Measurements from ENCODE around the gene FMO1.

Gene FMO1

GRCh38 chr1:171313319-171313834 lies 65.1 kb downstream of the FMO1 start:
- DNase-seq, result no peak
- peak overlapping the region; percentile 44 for H2AFZ ChIP-seq (ENCODE audit: low read length)
- no peaks in the 10 kb centered on the region for H3K9me3 ChIP-seq (replicated peaks; ENCODE audit: insufficient read depth, low read length)
- H3K4me1 ChIP-seq (ENCODE audit: low read length), result peaks cover 10% of the 10 kb centered on the region
- H3K27ac ChIP-seq (ENCODE audit: low read length), result peak overlapping the region; percentile 18; the same call in 1 of the 2 replicates
- no peaks in the 10 kb centered on the region for H3K27me3 ChIP-seq (replicated peaks; ENCODE audit: insufficient read depth, low read length)
- H3K9ac ChIP-seq (ENCODE audit: low read length), result peak overlapping the region; percentile 6; the same call in 1 of the 2 replicates
- no peaks in the 10 kb centered on the region for H3K36me3 ChIP-seq (replicated peaks; ENCODE audit: insufficient read depth, low read length)
- peak overlapping the region; percentile 66 for H3K4me2 ChIP-seq (ENCODE audit: low read depth, low read length)
- H3F3A ChIP-seq (ENCODE audit: insufficient read depth, low read length), result peaks cover 6% of the 10 kb centered on the region; the same call in 1 of the 2 replicates
- TF ChIP-seq CTCF (IDR thresholded peaks at IDR 0.05; ENCODE audit: low read length), result no peak
- TF ChIP-seq EZH2 (optimal IDR thresholded peaks at IDR 0.05; ENCODE audit: low read depth, low read length), result no peak
- TF ChIP-seq EZH2phosphoT487 (IDR thresholded peaks at IDR 0.05; ENCODE audit: low read length), result no peak
- no peaks in the 10 kb centered on the region for H3K79me2 ChIP-seq (ENCODE audit: low read length)
- no peaks in the 10 kb centered on the region for H3K9me2 ChIP-seq (replicated peaks; ENCODE audit: insufficient read depth, low read length)
- peak overlapping the region; percentile 43 for H3K4me3 ChIP-seq (ENCODE audit: low read length)
- no peaks in the 10 kb centered on the region for H4K20me1 ChIP-seq (ENCODE audit: insufficient read depth, low read length)

- H2AFZ ChIP-seq (ENCODE audit: low read length), result peak within 1 kb of the TSS; percentile 69
- peak within 1 kb of the TSS; percentile 43 for H3K4me3 ChIP-seq (ENCODE audit: low read length)
- peak within 1 kb of the TSS; percentile 15; the same call in 1 of the 2 replicates for H3K9ac ChIP-seq (ENCODE audit: low read length)
- no peaks in the 10 kb centered on the region for H3K9me3 ChIP-seq (replicated peaks; ENCODE audit: insufficient read depth, low read length)
- H3K27ac ChIP-seq (ENCODE audit: low read length), result peak within 1 kb of the TSS; percentile 18; the same call in 1 of the 2 replicates
- peaks cover 10% of the 10 kb centered on the region for H3K4me1 ChIP-seq (ENCODE audit: low read length)
- no peaks in the 10 kb centered on the region for H3K27me3 ChIP-seq (replicated peaks; ENCODE audit: insufficient read depth, low read length)
- no peaks in the 10 kb centered on the region for H3K79me2 ChIP-seq (ENCODE audit: low read length)
- DNase-seq, result peak; percentile 99
- H3F3A ChIP-seq (ENCODE audit: insufficient read depth, low read length), result peaks cover 6% of the 10 kb centered on the region; the same call in 1 of the 2 replicates
- H3K36me3 ChIP-seq (replicated peaks; ENCODE audit: insufficient read depth, low read length), result no peaks in the 10 kb centered on the region
- H3K4me2 ChIP-seq (ENCODE audit: low read depth, low read length), result peak within 1 kb of the TSS; percentile 66
- no peaks in the 10 kb centered on the region for H3K9me2 ChIP-seq (replicated peaks; ENCODE audit: insufficient read depth, low read length)
- TF ChIP-seq EZH2 (optimal IDR thresholded peaks at IDR 0.05; ENCODE audit: low read depth, low read length) (no peak), CTCF (IDR thresholded peaks at IDR 0.05; ENCODE audit: low read length) (peak; percentile 94)
- no peaks in the 10 kb centered on the region for H4K20me1 ChIP-seq (ENCODE audit: insufficient read depth, low read length)
These were observed 65.6 kb downstream of the FMO1 start, which contains the start of gene FMO4 for GRCh38 chr1:171313835-171314320. Gene FMO4 (plus strand): TSS chr1:171314183. CDS start chr1:171319826, 5,643 bp downstream.

GRCh38 chr1:171329251-171329650 lies 81.0 kb downstream of the FMO1 start:
- H2AFZ ChIP-seq (ENCODE audit: low read length), result no peak overlapping the region
- no peaks in the 10 kb centered on the region for H3K9me3 ChIP-seq (replicated peaks; ENCODE audit: insufficient read depth, low read length)
- no peak for TF ChIP-seq CTCF (IDR thresholded peaks at IDR 0.05; ENCODE audit: low read length)
- TF ChIP-seq EZH2phosphoT487 (IDR thresholded peaks at IDR 0.05; ENCODE audit: low read length), result no peak
- TF ChIP-seq EZH2 (optimal IDR thresholded peaks at IDR 0.05; ENCODE audit: low read depth, low read length), result no peak
- H3K27ac ChIP-seq (ENCODE audit: low read length), result no peak overlapping the region
- no peaks in the 10 kb centered on the region for H3K36me3 ChIP-seq (replicated peaks; ENCODE audit: insufficient read depth, low read length)
- no peaks in the 10 kb centered on the region for H3K9me2 ChIP-seq (replicated peaks; ENCODE audit: insufficient read depth, low read length)
- DNase-seq, result no peak
- no peaks in the 10 kb centered on the region for H3F3A ChIP-seq (ENCODE audit: insufficient read depth, low read length)
- H4K20me1 ChIP-seq (ENCODE audit: insufficient read depth, low read length), result no peaks in the 10 kb centered on the region
- no peaks in the 10 kb centered on the region for H3K4me1 ChIP-seq (ENCODE audit: low read length)
- H3K9ac ChIP-seq (ENCODE audit: low read length), result no peak overlapping the region
- no peak overlapping the region for H3K4me3 ChIP-seq (ENCODE audit: low read length)
- no peaks in the 10 kb centered on the region for H3K27me3 ChIP-seq (replicated peaks; ENCODE audit: insufficient read depth, low read length)
- no peak overlapping the region for H3K4me2 ChIP-seq (ENCODE audit: low read depth, low read length)
- H3K79me2 ChIP-seq (ENCODE audit: low read length), result no peaks in the 10 kb centered on the region

Data from MM.1S (cell line).